Endothelial cell of umbilical vein (primary cell): ENCODE measurements around the gene CHRNA10.

ENCODE experiments used
- EZH2 ChIP-seq: IDR thresholded peaks from 2 replicates; pipeline ENCODE4 v1.6.1; 2012; ENCODE audit warnings: borderline replicate concordance, low read depth, mild to moderate bottlenecking, moderate library complexity, low read length, inconsistent platforms; ENCODE audit not compliant: severe bottlenecking
- FOS ChIP-seq: IDR thresholded peaks from 2 replicates; pipeline ENCODE4 v1.6.1; 2011; ENCODE audit warnings: mild to moderate bottlenecking, low read length, moderate library complexity, borderline replicate concordance; ENCODE audit not compliant: insufficient read depth
- GATA2 ChIP-seq: IDR thresholded peaks from 2 replicates; pipeline ENCODE4 v1.7.0; 2011; ENCODE audit warnings: low read depth, mild to moderate bottlenecking, moderate library complexity, mixed read lengths, low read length; ENCODE audit not compliant: insufficient read length, insufficient read depth
- JUN ChIP-seq: IDR thresholded peaks from 2 replicates; pipeline ENCODE4 v1.6.1; 2011; ENCODE audit warnings: borderline replicate concordance, low read depth; ENCODE audit not compliant: insufficient read length, insufficient read depth
- MAX ChIP-seq: IDR thresholded peaks from 2 replicates; pipeline ENCODE4 v1.6.1; 2011; ENCODE audit not compliant: insufficient read depth, insufficient read length
- MYC ChIP-seq: IDR thresholded peaks from one replicate; pipeline ENCODE4 v1.6.1; 2011; ENCODE audit warnings: mild to moderate bottlenecking, low read depth, low read length
- POLR2A ChIP-seq: IDR thresholded peaks from 2 replicates; pipeline ENCODE4 v1.6.1; 2012; ENCODE audit warnings: low read depth, mild to moderate bottlenecking, control low read depth, low read length
- POLR2AphosphoS5 ChIP-seq: IDR thresholded peaks from 2 replicates; pipeline ENCODE4 v1.6.1; 2012; ENCODE audit warnings: low read depth, mild to moderate bottlenecking, control low read depth, low read length, moderate library complexity; ENCODE audit not compliant: insufficient read depth
- TF ChIP-seq, protein P1 (sequence below), 2 donors: IDR thresholded peaks; 1 replicate in 1 of 2; 2 replicates in 1 of 2; pipeline ENCODE4 v1.5.1; 2011; ENCODE audit warnings: low read length in 2 of 2, mild to moderate bottlenecking in 2 of 2, moderate library complexity in 2 of 2, control low read depth in 1 of 2, inconsistent platforms in 1 of 2, low read depth in 1 of 2; ENCODE audit not compliant: insufficient read depth in 1 of 2; ENCODE audit errors: extremely low read depth in 1 of 2

DNA sequence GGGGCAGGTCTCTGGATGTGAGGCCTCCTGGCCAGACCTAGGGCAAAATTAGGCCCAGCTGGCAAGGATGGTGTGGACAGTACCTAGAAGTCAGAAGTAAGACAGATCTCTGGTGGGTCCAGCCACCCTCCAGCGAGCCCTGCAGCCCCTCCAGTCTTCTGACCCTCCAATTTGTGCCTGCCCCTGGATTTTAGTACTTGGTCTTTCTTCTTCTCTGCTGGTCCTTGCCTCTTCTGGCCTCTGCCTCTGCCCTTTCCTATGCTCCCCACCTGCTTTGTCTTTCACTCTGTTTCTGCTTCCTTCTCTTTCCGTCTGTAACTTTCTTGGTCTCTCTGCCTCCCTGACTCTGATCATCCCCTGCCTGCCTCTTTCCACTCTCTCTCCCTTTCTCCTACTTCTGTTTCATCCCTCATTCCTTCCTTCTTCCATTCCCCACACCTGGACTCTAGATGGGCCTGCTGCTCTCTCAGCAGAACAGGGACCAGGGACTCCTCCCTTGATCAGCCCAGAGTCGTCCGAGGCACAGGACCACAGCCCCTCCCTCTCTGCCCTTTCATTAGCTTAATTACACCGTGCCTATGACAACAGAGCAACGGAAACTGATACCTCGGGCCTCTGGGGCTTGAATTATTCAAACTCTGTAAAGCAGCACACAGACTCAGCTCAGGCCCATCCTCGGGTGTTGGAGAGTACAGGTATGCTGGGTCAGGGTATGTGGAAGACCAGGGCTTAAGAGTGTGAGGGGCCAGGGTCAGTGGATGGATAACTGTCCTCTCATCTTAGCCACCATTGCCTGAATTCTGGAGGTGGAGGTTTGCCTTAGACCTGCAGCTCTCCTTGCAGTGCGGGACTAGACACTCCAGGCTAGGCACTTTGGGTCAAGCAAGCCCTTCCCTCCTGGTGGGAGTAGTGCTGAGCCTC, at the start of gene CHRNA10:
- TF ChIP-seq MAX, result no peak
- TF ChIP-seq, protein P1, sequence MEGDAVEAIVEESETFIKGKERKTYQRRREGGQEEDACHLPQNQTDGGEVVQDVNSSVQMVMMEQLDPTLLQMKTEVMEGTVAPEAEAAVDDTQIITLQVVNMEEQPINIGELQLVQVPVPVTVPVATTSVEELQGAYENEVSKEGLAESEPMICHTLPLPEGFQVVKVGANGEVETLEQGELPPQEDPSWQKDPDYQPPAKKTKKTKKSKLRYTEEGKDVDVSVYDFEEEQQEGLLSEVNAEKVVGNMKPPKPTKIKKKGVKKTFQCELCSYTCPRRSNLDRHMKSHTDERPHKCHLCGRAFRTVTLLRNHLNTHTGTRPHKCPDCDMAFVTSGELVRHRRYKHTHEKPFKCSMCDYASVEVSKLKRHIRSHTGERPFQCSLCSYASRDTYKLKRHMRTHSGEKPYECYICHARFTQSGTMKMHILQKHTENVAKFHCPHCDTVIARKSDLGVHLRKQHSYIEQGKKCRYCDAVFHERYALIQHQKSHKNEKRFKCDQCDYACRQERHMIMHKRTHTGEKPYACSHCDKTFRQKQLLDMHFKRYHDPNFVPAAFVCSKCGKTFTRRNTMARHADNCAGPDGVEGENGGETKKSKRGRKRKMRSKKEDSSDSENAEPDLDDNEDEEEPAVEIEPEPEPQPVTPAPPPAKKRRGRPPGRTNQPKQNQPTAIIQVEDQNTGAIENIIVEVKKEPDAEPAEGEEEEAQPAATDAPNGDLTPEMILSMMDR (IDR thresholded peaks at IDR 0.05; ENCODE audit: extremely low read depth in 1 of 2, insufficient read depth in 1 of 2, low read depth in 1 of 2, low read length in 2 of 2), result no peak
- TF ChIP-seq JUN, result no peak
- no peak for TF ChIP-seq POLR2A
- TF ChIP-seq EZH2, result no peak
- no peak for TF ChIP-seq FOS
- TF ChIP-seq POLR2AphosphoS5, result no peak
- TF ChIP-seq MYC, result no peak
- TF ChIP-seq GATA2, result no peak
